Fibroblast of mammary gland (primary cell): Measurements from ENCODE around the gene IL23R.

Source experiments
- DNase-seq: peaks from one replicate; pipeline ENCODE4 v3.0.0-alpha.2; 2010; ENCODE audit warnings: low read depth
- H3K4me3 ChIP-seq: 2 replicates; pipeline ENCODE4 v1.5.1; 2011; ENCODE audit warnings: low read depth, mild to moderate bottlenecking, low read length, moderate library complexity; ENCODE audit not compliant: control insufficient read depth
- CTCF ChIP-seq: conservative IDR thresholded peaks from 2 replicates; pipeline ENCODE4 v1.5.1; 2011; ENCODE audit warnings: low read depth, low read length, inconsistent platforms; ENCODE audit not compliant: control insufficient read depth, insufficient read depth

Gene IL23R

GRCh38 chr1:67262735-67263134, 96.5 kb downstream of the IL23R start:
- H3K4me3 ChIP-seq: no peak overlapping the region
- no peak for TF ChIP-seq CTCF
- DNase-seq: no peak

GRCh38 chr1:67264152-67264551, 97.9 kb downstream of the IL23R start:
- H3K4me3 ChIP-seq: no peak overlapping the region
- no peak for DNase-seq
- TF ChIP-seq CTCF: no peak

- no peak overlapping the region for H3K4me3 ChIP-seq
- DNase-seq: no peak
- no peak for TF ChIP-seq CTCF
Measured at GRCh38 chr1:67264899-67265298, 98.6 kb downstream of the IL23R start.

- TF ChIP-seq CTCF: no peak
- no peak overlapping the region for H3K4me3 ChIP-seq
- no peak for DNase-seq
Measured at GRCh38 chr1:67269061-67269460, 102.8 kb downstream of the IL23R start.

- H3K4me3 ChIP-seq: no peak overlapping the region
- DNase-seq: no peak
- TF ChIP-seq CTCF: no peak
Measured at GRCh38 chr1:67270541-67270940, 104.3 kb downstream of the IL23R start.

GRCh38 chr1:67273591-67273990, 107.3 kb downstream of the IL23R start:
- no peak for DNase-seq
- no peak for TF ChIP-seq CTCF
- no peak overlapping the region for H3K4me3 ChIP-seq

GRCh38 chr1:67274623-67275325, 108.5 kb downstream of the IL23R start:
- no peak for TF ChIP-seq CTCF

More at GRCh38 chr1:67274623-67275325, 108.5 kb downstream of the IL23R start:
- H3K4me3 ChIP-seq: no peak overlapping the region
- no peak for DNase-seq
